PC-3 (cell line): ENCODE measurements around the gene TMEM14A.

Source experiments
- EZH2 ChIP-seq: fragments of 300-600 bp; sonication (generic); IDR thresholded peaks from one replicate; pipeline ENCODE4 v1.6.1; 2017; ENCODE audit warnings: antibody characterized with exemption, mild to moderate bottlenecking, low read length; ENCODE audit not compliant: unreplicated experiment
- EZH2phosphoT487 ChIP-seq: fragments of 300-600 bp; sonication (generic); IDR thresholded peaks from 2 replicates; pipeline ENCODE4 v1.6.1; 2018; ENCODE audit warnings: mild to moderate bottlenecking, antibody characterized with exemption, low read length, borderline replicate concordance
- TF ChIP-seq, protein P1 (sequence below): fragments of 300-600 bp; sonication (generic); conservative IDR thresholded peaks from 2 replicates; pipeline ENCODE4 v1.5.1; 2017; ENCODE audit warnings: antibody characterized with exemption, low read depth, mild to moderate bottlenecking, low read length

DNA sequence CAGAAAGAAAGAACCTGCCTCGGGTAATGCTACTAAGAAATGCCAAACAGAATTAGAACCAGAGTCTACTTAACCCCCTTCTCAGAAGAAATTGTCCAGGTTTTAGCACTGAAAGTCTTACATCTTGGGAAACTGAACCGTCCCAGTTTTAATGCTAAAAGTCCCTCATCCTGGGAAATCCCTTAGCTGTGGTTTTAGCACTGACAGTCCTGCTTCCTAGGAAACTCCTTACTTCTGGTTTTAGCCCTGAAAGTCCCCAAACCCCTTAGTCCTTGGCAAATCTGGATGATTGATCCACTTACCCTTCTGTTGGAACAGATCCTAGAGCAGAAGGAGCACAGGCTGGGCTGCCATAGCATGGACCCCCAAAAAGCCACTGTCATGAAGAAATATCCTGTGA, 4.8 kb upstream of the TMEM14A start:
- TF ChIP-seq EZH2 (no peak), EZH2phosphoT487 (no peak)
- TF ChIP-seq, protein P1, sequence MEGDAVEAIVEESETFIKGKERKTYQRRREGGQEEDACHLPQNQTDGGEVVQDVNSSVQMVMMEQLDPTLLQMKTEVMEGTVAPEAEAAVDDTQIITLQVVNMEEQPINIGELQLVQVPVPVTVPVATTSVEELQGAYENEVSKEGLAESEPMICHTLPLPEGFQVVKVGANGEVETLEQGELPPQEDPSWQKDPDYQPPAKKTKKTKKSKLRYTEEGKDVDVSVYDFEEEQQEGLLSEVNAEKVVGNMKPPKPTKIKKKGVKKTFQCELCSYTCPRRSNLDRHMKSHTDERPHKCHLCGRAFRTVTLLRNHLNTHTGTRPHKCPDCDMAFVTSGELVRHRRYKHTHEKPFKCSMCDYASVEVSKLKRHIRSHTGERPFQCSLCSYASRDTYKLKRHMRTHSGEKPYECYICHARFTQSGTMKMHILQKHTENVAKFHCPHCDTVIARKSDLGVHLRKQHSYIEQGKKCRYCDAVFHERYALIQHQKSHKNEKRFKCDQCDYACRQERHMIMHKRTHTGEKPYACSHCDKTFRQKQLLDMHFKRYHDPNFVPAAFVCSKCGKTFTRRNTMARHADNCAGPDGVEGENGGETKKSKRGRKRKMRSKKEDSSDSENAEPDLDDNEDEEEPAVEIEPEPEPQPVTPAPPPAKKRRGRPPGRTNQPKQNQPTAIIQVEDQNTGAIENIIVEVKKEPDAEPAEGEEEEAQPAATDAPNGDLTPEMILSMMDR = no peak
